OCI-LY3 (cell line): ENCODE results near the gene DNAJB8.

Source experiments
- EZH2phosphoT487 ChIP-seq: fragments of 200-600 bp; shearing (Covaris generic); IDR thresholded peaks from 2 replicates; pipeline ENCODE4 v1.6.1; 2018; ENCODE audit warnings: antibody characterized with exemption, mixed run types, low read depth
- TF ChIP-seq, protein P1 (sequence below): fragments of 200-600, 300-600 bp; sonication (generic); IDR thresholded peaks from 2 replicates; pipeline ENCODE4 v1.5.1; 2014; ENCODE audit warnings: antibody characterized with exemption, low read length, low read depth

DNA sequence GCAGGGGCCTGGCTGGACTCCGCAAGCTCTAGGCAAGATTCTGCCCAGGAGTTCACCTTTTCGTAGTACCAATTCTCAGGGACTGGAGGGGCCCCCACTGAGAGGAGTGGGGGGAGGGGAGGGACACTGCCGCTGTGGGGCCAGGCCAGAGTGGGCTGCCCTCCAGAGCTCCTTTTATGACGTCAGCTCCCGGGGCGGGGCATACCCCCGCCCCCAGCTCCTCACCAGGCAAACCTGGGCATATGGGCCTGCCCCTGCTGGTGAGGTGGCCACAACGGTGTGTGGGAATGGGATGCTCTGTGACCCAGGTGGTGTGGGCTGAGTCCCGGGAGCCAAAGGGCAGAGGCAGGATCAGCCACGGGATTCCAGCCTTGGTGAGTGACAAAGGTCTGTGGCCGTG lies 3.3 kb downstream of the DNAJB8 start:
- TF ChIP-seq, protein P1, sequence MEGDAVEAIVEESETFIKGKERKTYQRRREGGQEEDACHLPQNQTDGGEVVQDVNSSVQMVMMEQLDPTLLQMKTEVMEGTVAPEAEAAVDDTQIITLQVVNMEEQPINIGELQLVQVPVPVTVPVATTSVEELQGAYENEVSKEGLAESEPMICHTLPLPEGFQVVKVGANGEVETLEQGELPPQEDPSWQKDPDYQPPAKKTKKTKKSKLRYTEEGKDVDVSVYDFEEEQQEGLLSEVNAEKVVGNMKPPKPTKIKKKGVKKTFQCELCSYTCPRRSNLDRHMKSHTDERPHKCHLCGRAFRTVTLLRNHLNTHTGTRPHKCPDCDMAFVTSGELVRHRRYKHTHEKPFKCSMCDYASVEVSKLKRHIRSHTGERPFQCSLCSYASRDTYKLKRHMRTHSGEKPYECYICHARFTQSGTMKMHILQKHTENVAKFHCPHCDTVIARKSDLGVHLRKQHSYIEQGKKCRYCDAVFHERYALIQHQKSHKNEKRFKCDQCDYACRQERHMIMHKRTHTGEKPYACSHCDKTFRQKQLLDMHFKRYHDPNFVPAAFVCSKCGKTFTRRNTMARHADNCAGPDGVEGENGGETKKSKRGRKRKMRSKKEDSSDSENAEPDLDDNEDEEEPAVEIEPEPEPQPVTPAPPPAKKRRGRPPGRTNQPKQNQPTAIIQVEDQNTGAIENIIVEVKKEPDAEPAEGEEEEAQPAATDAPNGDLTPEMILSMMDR: no peak
- TF ChIP-seq EZH2phosphoT487: no peak
